SK-N-SH (cell line): Measurements from ENCODE around the gene BCL11A.

ENCODE experiments used
- RCOR1 ChIP-seq: fragments of 150-350 bp; IDR thresholded peaks from 2 replicates; pipeline ENCODE4 v1.6.1; 2017; ENCODE audit warnings: antibody characterized with exemption, low read length
- TF ChIP-seq, protein P1 (sequence below): fragments of 200-600 bp; sonication (generic); IDR thresholded peaks from 2 replicates; pipeline ENCODE4 v1.6.1; 2017; ENCODE audit warnings: antibody characterized with exemption, mild to moderate bottlenecking, moderate library complexity
- TF ChIP-seq, protein P2 (sequence below): fragments of 150-350 bp; IDR thresholded peaks from 2 replicates; pipeline ENCODE4 v1.6.1; 2017; ENCODE audit warnings: antibody characterized with exemption, low read length, low read depth, borderline replicate concordance

DNA sequence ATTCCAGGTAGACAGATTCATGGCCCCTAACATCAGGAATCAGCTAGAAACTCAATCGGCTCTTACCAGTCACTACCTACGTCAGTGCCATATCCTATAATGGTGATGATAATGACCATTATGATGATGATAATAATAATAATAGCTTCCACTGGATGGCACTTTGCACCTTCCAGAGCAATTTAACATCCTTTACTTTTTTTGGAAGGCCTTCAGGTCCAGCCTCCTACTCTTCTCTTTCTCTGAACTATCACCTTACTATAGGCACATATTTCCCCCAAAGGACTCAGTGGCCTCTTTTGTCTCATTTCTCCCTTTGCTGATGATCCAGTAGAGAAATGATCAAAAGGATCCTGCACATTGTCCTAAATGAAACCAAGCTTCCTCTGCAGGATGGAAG, 56.0 kb downstream of the BCL11A start:
- TF ChIP-seq, protein P1, sequence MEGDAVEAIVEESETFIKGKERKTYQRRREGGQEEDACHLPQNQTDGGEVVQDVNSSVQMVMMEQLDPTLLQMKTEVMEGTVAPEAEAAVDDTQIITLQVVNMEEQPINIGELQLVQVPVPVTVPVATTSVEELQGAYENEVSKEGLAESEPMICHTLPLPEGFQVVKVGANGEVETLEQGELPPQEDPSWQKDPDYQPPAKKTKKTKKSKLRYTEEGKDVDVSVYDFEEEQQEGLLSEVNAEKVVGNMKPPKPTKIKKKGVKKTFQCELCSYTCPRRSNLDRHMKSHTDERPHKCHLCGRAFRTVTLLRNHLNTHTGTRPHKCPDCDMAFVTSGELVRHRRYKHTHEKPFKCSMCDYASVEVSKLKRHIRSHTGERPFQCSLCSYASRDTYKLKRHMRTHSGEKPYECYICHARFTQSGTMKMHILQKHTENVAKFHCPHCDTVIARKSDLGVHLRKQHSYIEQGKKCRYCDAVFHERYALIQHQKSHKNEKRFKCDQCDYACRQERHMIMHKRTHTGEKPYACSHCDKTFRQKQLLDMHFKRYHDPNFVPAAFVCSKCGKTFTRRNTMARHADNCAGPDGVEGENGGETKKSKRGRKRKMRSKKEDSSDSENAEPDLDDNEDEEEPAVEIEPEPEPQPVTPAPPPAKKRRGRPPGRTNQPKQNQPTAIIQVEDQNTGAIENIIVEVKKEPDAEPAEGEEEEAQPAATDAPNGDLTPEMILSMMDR, result peak; percentile 18; the same call in 1 of the 2 replicates
- TF ChIP-seq, protein P2, sequence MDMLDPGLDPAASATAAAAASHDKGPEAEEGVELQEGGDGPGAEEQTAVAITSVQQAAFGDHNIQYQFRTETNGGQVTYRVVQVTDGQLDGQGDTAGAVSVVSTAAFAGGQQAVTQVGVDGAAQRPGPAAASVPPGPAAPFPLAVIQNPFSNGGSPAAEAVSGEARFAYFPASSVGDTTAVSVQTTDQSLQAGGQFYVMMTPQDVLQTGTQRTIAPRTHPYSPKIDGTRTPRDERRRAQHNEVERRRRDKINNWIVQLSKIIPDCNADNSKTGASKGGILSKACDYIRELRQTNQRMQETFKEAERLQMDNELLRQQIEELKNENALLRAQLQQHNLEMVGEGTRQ, result no peak
- no peak for TF ChIP-seq RCOR1
